ENCODE results near the gene ACO1. TPM values are rescaled to one million over a fixed set of nuclear protein-coding genes. Genes with fewer than 3 reads are reported as not detected.

Gene ACO1
- total RNA-seq, 1 experiment from 2014 or later, result 36.2 TPM

DNA sequence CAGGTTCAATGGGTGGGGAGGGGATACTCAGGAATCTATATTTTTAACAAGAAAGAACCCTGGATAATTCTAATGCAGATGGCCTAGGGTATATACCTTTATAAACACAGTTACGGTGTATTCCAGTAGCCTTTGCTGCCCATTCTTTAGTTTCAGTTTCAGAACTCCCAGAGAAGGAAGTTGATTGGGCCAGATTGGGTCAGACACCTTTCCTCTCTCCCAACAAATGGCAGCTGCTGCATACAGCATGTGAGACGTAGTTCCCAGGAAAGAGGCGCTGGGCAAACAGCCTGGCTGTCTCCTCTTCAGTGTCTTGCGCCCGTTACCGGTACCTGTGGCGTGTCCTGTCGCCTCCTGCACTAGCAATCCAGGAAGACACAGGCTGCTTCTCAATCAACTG is 20.4 kb downstream of the ACO1 start:
- intact Hi-C loops (cut with micrococcal nuclease), result no loop called here
- ATAC-seq, result no peak
- Histone ChIP-seq H3K27me3 (ENCODE audit: insufficient read depth, low read length) (no peaks in the 10 kb centered on the region), H3K36me3 (ENCODE audit: control insufficient read depth in 1 of 2, insufficient read depth in 2 of 2, low read length in 2 of 2) (peaks cover 14 to 22% of the 10 kb centered on the region in 2 experiments; a peak in 3 of 4 replicates), H3K9me2 (ENCODE audit: insufficient read depth) (no peaks in the 10 kb centered on the region), H3K4me1 (ENCODE audit: control insufficient read depth in 1 of 2, insufficient read depth in 2 of 2, low read length in 2 of 2) (no peaks in the 10 kb centered on the region), H2AFZ (ENCODE audit: low read depth, low read length, poor library complexity, severe bottlenecking) (no peak overlapping the region), H3K4me2 (ENCODE audit: low read length) (no peak overlapping the region), H3K9ac (ENCODE audit: low read length) (no peak overlapping the region), H4K20me1 (ENCODE audit: insufficient read depth) (no peaks in the 10 kb centered on the region), H3K27ac (ENCODE audit: low read depth, low read length) (no peak overlapping the region), H3K79me2 (ENCODE audit: insufficient read depth, low read length) (0 out of 2 replicates have a peak, but pooled peaks cover 8% of the 10 kb centered on the region), H3K4me3 (replicated peaks in 1 of 2; ENCODE audit: low read depth in 1 of 2, low read length in 2 of 2) (no peak overlapping the region), H3K9me3 (ENCODE audit: control insufficient read depth in 1 of 2, insufficient read depth in 1 of 2, low read depth in 1 of 2, low read length in 2 of 2) (0 out of 4 replicates have a peak, but pooled peaks cover 3 to 6% of the 10 kb centered on the region in 2 experiments)
- ChIA-PET RAD21 (ENCODE audit: low non-redundant PET in 1 of 2, low total read pairs in 2 of 2, uncharacterized antibody in 2 of 2, unreplicated experiment in 2 of 2) (no interaction called here), POLR2A (no interaction called here), CTCF (no interaction called here)
- no peak for DNase-seq (ENCODE audit: low read depth, low spot score)
- TF ChIP-seq CBX3 (IDR thresholded peaks at IDR 0.05; ENCODE audit: low read depth) (no peak), SRF (IDR thresholded peaks at IDR 0.05; ENCODE audit: low read depth) (no peak), EZH2phosphoT487 (IDR thresholded peaks at IDR 0.05; ENCODE audit: borderline replicate concordance) (no peak)
- no TSS peak for BruUV-seq (replicated peaks)

DNA sequence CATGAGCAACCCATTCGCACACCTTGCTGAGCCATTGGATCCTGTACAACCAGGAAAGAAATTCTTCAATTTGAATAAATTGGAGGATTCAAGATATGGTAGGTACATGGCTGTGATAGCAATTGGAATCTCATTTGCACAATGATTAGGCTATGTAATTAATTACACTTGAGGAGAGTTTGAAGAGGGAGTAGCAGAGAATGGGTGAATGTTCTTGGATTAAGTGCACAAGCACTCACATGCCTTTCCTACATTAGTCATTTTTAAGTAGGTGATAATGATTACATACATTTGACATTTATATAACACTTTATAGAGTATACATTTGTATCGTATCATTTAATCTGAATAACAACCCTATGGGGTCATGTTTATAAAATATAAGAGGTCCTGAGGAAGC is 21.1 kb downstream of the ACO1 start:
- ATAC-seq (no peak), DNase-seq (ENCODE audit: low read depth, low spot score) (no peak)
- Histone ChIP-seq H3K79me2 (ENCODE audit: insufficient read depth, low read length) (0 out of 2 replicates have a peak, but pooled peaks cover 7% of the 10 kb centered on the region), H3K27ac (ENCODE audit: low read depth, low read length) (no peak overlapping the region), H3K27me3 (ENCODE audit: insufficient read depth, low read length) (no peaks in the 10 kb centered on the region), H3K9me3 (ENCODE audit: control insufficient read depth in 1 of 2, insufficient read depth in 1 of 2, low read depth in 1 of 2, low read length in 2 of 2) (0 out of 4 replicates have a peak, but pooled peaks cover 3 to 6% of the 10 kb centered on the region in 2 experiments), H3K4me1 (ENCODE audit: control insufficient read depth in 1 of 2, insufficient read depth in 2 of 2, low read length in 2 of 2) (no peaks in the 10 kb centered on the region), H3K9me2 (ENCODE audit: insufficient read depth) (no peaks in the 10 kb centered on the region), H3K36me3 (ENCODE audit: control insufficient read depth in 1 of 2, insufficient read depth in 2 of 2, low read length in 2 of 2) (peaks cover 14 to 22% of the 10 kb centered on the region in 2 experiments; a peak in 3 of 4 replicates), H3K4me2 (ENCODE audit: low read length) (no peak overlapping the region), H3K4me3 (replicated peaks in 1 of 2; ENCODE audit: low read depth in 1 of 2, low read length in 2 of 2) (no peak overlapping the region), H4K20me1 (ENCODE audit: insufficient read depth) (no peaks in the 10 kb centered on the region), H3K9ac (ENCODE audit: low read length) (no peak overlapping the region), H2AFZ (ENCODE audit: low read depth, low read length, poor library complexity, severe bottlenecking) (no peak overlapping the region)
- POLR2A ChIA-PET, result no interaction called here
- no TSS peak for BruUV-seq (replicated peaks)
- CTCF ChIA-PET, result no interaction called here
- no peak for TF ChIP-seq SIN3A (IDR thresholded peaks at IDR 0.05; ENCODE audit: low read depth)
- no peak for TF ChIP-seq ZNF274 (IDR thresholded peaks at IDR 0.05; ENCODE audit: low read depth, low read length)
- TF ChIP-seq JUND (IDR thresholded peaks at IDR 0.05), result no peak
- no peak for TF ChIP-seq POLR2A (IDR thresholded peaks at IDR 0.05; ENCODE audit: borderline replicate concordance, extremely low read depth, insufficient read depth, insufficient read length)
- TF ChIP-seq RAD21 (IDR thresholded peaks at IDR 0.05; ENCODE audit: low read depth), result no peak
- TF ChIP-seq, protein P1, sequence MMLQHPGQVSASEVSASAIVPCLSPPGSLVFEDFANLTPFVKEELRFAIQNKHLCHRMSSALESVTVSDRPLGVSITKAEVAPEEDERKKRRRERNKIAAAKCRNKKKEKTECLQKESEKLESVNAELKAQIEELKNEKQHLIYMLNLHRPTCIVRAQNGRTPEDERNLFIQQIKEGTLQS (IDR thresholded peaks at IDR 0.05), result no peak
- TF ChIP-seq CBX3 (IDR thresholded peaks at IDR 0.05; ENCODE audit: low read depth), result no peak
- TF ChIP-seq, protein P2, sequence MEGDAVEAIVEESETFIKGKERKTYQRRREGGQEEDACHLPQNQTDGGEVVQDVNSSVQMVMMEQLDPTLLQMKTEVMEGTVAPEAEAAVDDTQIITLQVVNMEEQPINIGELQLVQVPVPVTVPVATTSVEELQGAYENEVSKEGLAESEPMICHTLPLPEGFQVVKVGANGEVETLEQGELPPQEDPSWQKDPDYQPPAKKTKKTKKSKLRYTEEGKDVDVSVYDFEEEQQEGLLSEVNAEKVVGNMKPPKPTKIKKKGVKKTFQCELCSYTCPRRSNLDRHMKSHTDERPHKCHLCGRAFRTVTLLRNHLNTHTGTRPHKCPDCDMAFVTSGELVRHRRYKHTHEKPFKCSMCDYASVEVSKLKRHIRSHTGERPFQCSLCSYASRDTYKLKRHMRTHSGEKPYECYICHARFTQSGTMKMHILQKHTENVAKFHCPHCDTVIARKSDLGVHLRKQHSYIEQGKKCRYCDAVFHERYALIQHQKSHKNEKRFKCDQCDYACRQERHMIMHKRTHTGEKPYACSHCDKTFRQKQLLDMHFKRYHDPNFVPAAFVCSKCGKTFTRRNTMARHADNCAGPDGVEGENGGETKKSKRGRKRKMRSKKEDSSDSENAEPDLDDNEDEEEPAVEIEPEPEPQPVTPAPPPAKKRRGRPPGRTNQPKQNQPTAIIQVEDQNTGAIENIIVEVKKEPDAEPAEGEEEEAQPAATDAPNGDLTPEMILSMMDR (IDR thresholded peaks at IDR 0.05 in 2 of 3, conservative IDR thresholded peaks at IDR 0.05 in 1 of 3; ENCODE audit: borderline replicate concordance in 1 of 3, insufficient read depth in 1 of 3, low read depth in 2 of 3, low read length in 2 of 3), result no peak
- TF ChIP-seq ZFX (IDR thresholded peaks at IDR 0.05), result no peak
- no peak for TF ChIP-seq EZH2phosphoT487 (IDR thresholded peaks at IDR 0.05; ENCODE audit: borderline replicate concordance)
- TF ChIP-seq, protein P3, sequence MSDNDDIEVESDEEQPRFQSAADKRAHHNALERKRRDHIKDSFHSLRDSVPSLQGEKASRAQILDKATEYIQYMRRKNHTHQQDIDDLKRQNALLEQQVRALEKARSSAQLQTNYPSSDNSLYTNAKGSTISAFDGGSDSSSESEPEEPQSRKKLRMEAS (IDR thresholded peaks at IDR 0.05), result no peak
- no peak for TF ChIP-seq ELF1 (IDR thresholded peaks at IDR 0.05; ENCODE audit: borderline replicate concordance, low read depth)
- no peak for TF ChIP-seq POLR2AphosphoS5 (IDR thresholded peaks at IDR 0.05; ENCODE audit: low read depth, low read length)
- TF ChIP-seq EGR1 (IDR thresholded peaks at IDR 0.05; ENCODE audit: low read depth), result no peak
- TF ChIP-seq, protein P4, sequence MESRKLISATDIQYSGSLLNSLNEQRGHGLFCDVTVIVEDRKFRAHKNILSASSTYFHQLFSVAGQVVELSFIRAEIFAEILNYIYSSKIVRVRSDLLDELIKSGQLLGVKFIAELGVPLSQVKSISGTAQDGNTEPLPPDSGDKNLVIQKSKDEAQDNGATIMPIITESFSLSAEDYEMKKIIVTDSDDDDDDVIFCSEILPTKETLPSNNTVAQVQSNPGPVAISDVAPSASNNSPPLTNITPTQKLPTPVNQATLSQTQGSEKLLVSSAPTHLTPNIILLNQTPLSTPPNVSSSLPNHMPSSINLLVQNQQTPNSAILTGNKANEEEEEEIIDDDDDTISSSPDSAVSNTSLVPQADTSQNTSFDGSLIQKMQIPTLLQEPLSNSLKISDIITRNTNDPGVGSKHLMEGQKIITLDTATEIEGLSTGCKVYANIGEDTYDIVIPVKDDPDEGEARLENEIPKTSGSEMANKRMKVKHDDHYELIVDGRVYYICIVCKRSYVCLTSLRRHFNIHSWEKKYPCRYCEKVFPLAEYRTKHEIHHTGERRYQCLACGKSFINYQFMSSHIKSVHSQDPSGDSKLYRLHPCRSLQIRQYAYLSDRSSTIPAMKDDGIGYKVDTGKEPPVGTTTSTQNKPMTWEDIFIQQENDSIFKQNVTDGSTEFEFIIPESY (IDR thresholded peaks at IDR 0.05; ENCODE audit: extremely low read depth, insufficient replicate concordance, low read length), result no peak
- no peak for TF ChIP-seq SRF (IDR thresholded peaks at IDR 0.05; ENCODE audit: low read depth)
- RAD21 ChIA-PET (ENCODE audit: low non-redundant PET in 1 of 2, low total read pairs in 2 of 2, uncharacterized antibody in 2 of 2, unreplicated experiment in 2 of 2), result no interaction called here
- intact Hi-C loops (cut with micrococcal nuclease), result no loop called here
